ENCODE data around the gene FGD4.

Gene FGD4

DNA sequence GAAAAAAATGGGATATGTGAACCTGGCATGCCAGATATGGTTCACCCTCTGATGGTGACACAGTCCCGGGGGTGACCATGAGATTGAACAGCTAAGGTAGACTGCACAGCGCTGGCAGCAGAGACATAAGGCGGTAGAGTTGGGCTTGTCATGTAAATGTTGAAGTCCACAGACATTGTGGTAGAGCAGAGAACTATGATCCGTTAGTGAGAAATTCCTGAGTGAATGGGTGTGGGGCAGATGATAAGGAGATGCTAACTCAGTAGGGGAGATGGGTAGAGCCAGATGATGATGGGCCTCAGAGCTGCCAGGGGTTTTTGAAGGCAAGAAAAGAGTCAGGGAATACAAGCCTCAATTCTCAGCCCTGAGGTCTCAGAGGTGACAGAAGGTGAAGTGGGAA lies 228.6 kb downstream of the FGD4 start:
- no peak for DNase-seq

DNA sequence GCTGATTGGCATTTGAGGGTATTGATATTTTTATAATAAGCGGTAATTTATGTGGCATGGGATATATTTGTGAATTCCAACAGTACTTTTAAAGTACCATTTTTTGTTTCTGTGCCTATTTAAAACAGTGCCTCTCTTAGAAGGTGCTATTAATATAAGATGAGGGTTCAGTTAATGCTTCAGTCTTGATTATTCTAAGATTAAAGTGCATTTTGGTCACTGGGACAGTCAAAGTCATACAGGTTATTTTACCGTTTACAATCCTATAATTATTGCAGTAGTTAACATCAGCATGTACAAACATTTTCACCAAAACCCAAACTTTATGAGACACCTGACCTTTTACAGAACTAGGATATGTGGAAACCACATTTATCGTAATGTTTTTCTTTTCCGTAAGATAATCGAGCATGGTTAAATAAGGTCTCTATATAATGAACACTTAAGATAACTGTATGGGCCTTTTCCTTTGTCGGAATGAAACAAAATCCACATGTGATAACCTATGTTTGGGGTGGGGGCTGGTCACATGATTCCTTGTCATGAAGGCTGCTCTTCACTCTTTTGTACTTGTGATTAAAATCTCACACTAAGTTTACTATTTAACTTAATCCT lies 242.0 kb downstream of the FGD4 start:
- no peak for DNase-seq

DNA sequence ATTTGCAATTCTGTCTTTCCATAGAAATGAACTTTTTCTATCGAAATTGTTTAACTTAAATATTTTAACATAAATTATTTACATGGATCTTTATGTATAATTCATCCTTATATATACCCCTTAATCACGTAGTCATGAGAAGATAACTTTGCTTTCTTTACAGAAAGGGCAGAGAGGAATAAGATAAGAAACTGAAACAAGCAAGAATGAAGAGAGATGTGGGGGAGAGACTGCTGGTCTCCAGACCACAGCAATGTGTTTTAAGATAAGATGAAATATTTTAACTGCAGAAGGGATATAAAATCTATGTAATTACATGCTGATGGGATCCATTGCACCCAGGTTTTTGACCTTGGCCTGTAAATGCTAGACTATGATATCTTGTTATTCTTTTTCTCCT lies 245.1 kb downstream of the FGD4 start:
- DNase-seq, result no peak

DNA sequence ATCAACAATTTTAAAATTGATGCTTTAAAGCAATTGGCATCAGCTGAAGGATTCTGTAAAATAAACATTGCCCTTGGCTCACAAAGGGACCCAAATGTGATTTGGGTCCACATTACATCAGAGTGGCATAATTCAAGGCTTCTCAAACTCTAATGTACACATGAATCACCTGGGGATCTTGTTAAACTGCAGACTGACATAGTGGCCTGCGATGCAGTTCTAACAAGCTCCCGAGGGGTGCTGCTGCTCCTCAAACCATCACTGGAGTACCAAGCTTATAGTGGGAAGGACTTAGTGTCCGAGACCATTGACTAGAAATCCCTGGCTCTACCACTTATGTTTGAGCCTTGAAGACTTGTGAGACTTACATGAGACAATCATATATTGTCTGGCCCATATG lies 247.9 kb downstream of the FGD4 start:
- DNase-seq, result no peak

DNA sequence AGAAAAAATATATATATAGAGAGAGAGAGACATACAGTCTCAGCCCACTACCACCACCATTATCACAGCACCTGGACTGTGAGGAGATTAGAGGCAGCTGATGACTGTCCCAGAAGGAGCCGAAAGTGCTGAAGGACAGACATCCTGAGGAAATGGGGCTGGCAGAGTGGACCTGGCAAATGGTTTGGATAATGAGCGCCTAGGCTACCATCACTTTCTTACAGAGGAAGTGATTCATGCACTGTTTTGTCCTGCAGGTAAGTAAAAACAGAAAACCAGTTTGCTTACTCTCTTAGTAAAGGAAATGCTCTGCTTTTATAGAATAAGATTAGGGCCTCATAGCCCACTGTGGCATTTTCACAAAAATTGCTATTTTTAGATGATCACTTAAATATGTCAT lies 251.2 kb downstream of the FGD4 start:
- no peak for DNase-seq

DNA sequence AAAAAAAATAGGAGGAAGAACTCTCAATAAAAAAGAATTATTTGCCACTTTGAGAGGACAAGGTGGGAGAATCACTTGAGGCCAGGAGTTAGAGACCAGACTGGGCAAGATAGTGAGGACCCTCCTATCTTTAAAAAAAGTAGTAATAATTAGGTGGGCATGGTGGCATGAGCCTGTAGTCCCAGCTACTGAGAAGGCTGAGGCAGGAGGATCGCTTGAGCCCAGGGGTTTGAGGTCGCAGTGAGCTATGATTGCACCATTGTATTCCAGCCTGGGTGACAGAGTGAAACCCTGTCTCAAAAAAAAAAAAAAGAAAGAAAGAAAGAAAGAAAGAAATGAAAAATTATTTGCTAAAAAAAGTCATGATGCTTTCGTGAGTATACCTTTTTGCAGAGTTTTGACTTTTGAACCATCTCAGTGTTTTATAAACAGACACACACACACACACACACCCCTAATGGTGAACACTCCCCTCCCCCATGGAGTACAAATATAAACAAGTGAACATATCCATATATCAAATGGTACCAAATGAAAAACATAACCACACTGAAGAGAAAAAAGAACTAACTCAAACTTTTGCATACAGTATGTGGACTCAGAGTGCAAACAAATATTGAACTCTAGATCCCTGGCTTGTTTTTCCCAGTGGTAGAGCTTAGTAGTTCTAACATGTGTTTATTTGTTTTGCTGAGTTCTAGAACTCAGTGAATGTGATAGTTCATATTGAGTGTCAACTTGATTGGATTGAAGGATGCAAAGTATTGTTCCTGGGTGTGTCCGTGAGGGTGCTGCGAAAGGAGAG lies 252.0 kb downstream of the FGD4 start:
- no peak for DNase-seq

DNA sequence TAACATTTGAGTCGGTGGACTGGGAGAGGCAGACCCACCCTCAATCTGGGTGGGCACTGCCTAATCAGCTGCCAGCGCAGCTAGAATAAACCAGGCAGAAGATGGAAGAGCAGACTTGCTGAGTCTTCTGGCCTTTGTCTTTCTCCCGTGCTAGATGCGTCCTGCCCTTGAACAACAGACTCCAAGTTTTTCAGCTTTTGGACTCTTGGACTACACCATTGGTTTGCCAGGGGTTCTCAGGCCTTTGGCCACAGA lies 252.5 kb downstream of the FGD4 start:
- DNase-seq, result no peak

DNA sequence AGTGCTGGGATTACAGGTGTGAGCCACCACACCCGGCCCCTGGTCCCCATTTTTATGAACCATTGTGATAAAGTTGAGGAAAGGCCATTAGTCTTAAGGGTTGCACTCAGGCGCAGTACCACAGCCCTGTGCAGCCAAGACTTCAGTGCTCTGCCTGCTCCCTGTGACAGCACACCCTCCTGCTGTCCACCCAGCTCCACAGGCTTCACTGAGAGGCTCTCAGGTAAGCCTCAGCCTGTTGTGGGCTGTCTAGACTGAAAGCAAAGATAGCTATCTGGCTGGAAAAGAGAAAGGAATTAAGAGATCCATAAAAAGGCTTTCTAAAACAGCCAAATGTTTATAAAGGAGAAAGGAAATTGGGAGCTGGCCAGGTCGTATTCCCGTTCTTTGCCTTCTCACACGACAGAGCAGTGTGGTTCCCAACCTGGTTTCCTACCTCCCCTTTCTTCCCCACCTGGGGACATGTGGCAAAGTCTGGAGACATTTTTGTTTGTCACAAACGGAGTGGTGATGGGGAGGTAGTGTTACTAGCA lies 260.6 kb downstream of the FGD4 start:
- no peak for DNase-seq

DNA sequence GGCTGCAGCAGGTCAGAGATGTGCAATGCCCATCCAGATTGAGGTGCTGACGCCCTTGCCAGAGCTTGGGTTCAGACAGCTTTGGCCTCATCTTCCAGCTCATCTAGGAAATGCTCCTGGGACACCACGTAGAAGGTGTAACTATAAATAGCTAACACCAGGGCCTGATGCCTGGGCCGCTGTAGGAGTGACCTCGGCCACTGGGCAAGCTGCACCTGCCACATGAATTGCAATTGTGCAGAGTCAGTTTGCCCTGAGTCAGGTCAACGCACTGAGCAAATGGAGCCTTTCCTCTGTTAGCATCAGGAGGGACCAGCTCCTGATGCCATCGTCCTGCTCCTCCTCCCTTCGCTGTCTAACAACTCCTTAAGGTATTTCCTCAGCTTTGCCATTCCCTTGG lies 262.3 kb downstream of the FGD4 start:
- no peak for DNase-seq

DNA sequence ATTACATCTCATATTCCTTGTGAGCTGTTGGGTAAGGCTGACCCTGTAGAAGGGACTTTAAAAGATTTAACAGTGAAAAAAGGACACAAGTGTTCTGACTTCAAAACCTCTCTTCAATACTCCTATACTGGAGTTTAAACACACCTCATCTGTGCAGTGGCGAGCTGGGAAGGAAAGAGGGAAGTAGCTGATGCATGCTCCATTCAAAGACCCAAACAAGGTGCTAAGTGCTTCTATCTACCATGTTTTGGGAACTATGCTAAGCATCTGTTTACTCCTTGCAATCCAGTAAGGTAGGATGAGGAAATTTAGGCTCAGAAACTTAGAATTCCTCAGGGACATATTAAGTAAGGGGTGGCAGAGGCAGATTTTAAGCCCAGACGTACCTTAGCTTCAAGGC lies 263.3 kb downstream of the FGD4 start:
- no peak for DNase-seq

DNA sequence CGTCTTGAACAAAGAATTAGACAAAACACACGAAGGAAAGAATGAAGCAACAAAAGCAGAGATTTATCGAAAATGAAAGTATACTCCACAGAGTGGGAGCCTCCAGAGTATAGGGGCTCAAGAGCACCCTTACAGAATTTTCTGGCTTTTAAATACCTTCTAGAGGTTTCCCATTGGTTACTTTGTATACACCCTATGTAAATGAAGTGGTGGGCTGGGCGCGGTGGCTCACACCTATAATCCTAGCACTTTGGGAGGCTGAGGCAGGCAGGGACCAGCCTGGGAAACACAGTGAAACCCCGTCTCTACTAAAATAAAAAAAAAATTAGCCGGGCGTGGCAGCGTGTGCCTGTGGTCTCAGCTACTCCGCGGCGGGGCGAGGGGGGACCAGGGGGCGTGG lies 266.7 kb downstream of the FGD4 start:
- no peak for DNase-seq

DNA sequence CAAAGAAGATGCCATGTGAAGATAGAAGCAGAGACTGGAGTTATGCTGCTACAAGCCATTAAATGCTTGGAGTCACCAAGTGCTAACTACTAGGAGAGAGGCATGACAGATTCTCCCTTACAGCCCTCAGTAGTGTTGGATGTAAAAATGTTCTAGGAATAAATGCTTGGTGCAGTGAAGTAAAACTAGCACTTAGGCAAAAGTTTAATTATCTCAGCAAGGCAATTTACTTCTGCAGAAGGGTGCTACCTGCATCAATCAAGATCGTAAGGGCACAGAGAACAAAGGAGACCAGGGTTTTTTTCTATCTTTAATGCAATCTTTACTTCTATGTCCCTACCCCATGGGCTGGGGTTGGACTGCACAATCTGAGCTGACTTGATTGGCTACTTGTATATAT lies 270.2 kb downstream of the FGD4 start:
- no peak for DNase-seq

DNA sequence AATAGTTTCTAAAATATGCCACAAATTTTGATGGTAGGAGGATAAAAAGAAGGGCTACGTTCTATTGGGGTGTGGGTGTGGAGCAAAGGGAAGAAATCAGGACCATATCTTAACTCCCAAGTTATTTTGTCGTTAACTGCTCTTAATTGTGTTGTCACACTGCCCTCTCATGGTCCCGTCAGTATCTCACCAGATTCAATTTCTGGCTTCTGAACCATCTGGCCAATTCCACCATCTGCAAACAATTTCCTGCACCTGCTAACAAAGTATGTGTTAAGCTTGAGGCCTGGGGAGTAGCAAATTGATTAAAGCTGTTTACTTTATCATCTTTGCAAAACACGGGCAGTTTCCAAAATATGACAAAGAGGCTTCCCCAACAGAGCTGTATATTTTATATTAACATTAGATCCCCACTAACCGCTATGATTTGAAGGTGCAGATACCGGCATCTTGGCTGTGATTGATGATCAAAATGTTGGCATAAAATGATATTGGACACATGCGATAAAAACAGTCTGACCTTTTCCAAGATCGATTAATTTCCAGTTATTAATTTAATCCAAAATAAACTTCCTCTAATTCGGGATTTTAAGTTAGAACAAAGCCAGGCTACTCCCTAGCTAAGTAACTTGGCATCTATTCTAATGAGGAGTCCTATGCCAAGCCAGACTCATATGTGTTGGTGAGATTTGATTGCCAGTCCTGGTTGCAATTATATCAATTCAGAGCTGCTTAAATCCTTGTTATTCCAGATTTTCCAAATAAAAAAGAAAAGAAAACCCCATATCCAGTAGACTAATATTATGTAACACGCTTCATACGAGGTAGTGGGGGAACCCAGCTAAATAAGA lies 272.8 kb downstream of the FGD4 start:
- DNase-seq, result no peak

DNA sequence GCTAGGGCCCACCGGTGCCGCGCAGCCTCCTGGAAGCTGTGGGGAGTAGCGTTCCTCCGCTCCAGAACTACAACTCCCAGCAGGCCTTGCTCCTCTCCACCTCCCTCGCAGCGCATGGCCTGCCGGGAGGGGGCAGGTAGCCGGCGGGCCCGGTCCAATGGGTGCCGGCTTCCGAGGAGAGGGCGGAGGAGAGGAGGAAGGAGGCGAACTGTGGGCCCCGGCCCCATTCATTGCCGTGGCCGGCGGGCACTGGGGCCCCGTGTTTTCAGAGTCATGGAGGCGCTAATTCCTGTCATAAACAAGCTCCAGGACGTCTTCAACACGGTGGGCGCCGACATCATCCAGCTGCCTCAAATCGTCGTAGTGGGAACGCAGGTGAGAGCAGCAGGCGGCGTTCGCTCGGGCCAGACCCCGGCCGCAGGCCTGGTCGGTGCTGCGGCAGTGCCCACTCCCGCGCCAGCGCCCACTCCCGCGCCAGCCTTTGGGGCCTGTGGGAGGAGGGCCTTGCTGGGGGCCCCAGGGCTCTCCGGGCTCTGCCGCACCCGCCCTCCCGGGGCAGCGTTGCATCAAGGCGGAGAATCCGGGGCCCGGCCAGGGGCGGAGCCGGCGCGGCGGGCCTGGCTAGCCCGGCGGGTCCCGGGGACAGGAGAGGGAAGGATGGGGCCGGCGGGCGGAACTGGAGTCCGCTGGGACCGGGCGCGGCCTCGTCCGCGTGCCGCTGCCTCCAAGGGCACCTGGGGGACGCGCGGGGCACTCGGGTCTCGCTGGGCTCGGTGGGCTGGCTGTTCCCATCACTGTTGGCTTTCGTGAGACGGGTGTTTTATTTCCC lies 279.9 kb downstream of the FGD4 start, which contains the start of gene DNM1L:
TSS of gene DNM1L (plus strand) at position 211 of the 829 bp plus-strand sequence. CDS start at position 274, 63 bp downstream.
- DNase-seq, result peak; percentile 98

DNA sequence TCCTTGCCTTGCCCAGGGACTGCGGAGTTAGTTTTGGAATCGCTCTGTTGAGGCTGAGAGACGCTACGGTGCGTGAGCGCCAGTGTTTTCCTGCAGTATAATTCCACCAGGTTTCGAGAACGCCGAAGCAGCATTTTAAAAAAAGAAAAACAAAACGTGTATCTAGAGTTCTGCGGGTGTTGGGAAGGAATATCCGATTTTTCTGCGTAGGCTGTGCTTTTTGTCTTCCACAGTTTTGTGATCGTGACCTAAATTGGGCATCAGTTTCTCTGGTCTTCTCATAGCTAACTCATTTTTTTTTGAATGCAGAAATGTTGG lies 280.5 kb downstream of the FGD4 start:
- no peak for DNase-seq

DNA sequence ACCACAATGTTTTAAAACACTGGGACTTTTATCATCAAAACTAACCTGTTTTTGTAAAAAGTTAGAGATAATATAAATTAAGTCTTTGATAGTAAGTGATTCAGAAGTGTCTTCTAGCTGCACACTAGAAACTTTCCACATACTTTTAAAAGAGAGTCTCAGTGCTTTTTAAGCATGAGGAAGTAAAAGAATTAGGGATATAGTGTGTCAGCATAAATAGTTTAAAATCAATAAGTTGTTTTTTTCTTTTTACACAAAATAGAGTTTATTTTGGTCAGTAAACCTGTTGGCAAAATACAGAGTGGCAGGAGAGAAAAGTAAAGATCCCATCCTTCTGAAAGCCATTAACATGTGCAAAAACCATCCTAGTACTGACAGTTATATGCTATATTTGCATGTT lies 281.4 kb downstream of the FGD4 start:
- no peak for DNase-seq

DNA sequence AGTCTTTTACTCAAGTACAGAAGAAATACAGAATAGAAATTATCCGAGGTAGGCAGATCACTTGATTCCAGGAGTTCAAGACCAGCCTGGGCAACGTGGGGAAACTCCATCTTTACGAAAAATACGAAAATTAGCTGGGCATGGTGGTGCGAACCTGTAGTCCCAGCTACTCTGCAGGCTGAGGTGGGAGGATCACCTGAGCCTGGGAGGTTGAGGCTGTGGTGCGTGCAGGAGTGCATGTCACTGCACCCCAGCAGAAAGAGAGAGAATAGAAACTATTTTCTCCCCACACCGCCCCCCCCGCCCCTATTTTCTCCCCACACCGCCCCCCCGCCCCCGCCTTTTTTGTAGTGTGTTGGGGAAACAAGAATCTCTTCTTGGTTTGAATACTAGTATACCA lies 281.9 kb downstream of the FGD4 start:
- no peak for DNase-seq

DNA sequence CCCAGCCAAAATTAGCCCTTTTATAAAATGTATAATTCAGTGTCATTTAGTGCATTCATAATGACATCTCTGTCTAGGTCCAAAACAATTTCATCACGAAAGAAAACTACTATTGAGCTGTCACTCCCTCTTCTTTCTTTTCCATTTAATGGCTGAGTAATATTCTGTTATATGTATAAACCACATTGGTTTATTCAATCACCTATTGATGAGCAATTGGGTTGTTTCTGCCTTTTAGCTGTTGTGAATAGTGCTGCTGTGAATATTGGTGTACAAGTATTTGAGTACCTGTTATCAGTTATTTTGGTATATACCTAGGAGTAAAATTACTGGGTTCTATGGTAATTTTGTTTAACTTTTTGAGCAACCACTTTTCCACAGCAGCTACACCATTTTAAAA lies 287.0 kb downstream of the FGD4 start:
- DNase-seq, result no peak

DNA sequence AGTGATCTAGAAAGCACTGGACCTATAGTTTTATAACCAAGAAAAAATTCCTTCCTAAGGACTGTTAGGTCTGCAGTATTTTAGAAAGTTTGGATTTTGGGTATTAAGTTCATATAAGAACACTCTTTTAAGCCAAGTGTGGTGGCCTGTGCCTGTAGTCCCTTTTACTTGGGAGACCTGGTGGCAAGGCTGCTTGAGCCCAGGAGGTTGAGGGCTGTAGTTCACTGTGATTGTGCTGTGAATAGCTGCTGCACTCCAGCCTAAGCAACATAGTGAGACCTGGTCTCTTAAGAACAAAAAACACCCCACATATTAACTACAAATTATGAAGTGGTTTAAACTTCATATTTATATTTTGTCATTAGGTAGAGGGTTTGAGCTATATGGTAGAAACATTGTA lies 289.4 kb downstream of the FGD4 start:
- DNase-seq, result no peak

DNA sequence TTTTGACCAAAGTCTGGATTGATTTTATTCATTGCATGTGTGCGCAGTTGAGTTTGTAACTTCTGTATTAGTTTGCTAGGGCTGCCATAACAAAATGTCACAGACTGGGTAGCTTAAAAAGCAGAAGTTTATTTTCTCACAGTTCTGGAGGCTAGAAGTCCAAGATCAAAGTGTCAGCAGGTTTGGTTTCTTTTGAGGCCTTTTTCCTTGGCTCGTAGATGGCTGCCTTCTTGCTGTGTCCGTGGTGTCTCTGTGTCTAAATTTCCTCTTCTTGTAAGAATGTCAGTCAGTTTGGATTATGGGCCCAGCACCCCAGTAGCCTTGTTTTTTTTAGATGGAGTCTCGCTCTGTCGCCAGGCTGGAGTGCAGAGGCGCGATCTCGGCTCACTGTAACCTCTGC lies 291.6 kb downstream of the FGD4 start:
- DNase-seq, result no peak

DNA sequence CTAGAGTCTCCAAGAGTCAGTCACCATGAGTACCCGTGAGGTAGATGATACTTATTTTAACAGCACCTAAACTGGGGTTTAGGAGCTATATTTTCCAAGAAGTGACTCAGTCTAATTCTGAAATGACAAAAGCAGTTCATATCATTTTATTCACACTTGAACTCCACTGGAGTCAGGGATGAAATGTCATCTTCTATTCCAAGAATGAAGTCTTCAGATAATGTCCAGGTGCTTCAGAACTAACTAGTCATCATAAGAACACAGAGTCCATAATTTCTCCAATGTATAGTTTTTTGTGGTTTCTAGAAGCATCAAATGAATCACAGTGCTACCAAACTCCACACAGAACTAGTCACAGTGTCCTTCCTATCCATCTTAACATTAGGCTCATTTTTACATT lies 293.0 kb downstream of the FGD4 start:
- no peak for DNase-seq

DNA sequence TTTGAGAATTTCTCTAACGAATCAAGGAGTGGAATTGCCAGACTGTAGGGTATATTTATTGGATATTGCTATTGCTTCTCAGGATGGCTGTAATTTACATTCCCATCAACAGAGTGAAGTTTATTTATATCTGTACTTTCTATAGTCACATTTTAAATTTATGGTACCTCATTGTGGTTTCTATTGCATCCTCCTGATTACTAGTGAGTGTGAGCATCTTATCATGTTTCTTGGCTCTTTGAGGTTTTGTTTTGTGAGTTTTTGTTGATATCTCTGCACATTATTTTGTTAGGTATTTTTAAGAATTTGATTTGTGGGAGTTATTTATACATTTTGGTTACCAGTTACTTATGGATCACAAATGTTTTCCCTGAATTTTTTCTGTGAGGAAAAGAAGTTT lies 293.7 kb downstream of the FGD4 start:
- no peak for DNase-seq

All from activated effector memory CD4-positive, alpha-beta T cell treated with anti-CD3 and anti-CD28 coated beads, Interleukin-2, amount 50 U/mL, for 16 hours (primary cell).